Pancreas (tissue), 10 donors: ENCODE data around the gene OR8H2. TPM values are rescaled to one million over a fixed set of nuclear protein-coding genes. Genes with fewer than 3 reads are reported as not detected.
A peak's percentile ranks its signal among the peaks of the same experiment; 100 is the strongest.
"Not testable (repeated sequence)": the region's sequence is repeated elsewhere in the genome, so short reads cannot be mapped to it uniquely, and the experiment has no call there.

Experiments
- ATAC-seq, 4 donors: fragments of 200-7000 bp; cut with Tn5 transposase; one replicate each; pipeline versions ENCODE4 v1.8.0 to v1.9.1; 2020; ENCODE audit warnings: mild to moderate bottlenecking in 4 of 4, moderate library complexity in 4 of 4
- DNase-seq, 6 donors: peaks; one replicate each; pipeline ENCODE4 v3.0.0-alpha.2; 2020
- FAIRE-seq: peaks from 2 replicates; lab custom pipeline; 2012; peaks lifted over from hg19 to GRCh38; lab: Jason Lieb, UNC
- H3K27ac ChIP-seq, 4 donors: fragments of 200-600 bp; sonication (generic); 1 replicate in 3 of 4; 2 replicates in 1 of 4; pipeline versions ENCODE4 v1.5.0 to v1.8.0; 2020
- H3K27me3 ChIP-seq, 4 donors: fragments of 200-600 bp; one replicate each; pipeline ENCODE4 v1.8.0; 2021
- H3K36me3 ChIP-seq, 3 donors: fragments of 200-600 bp; sonication (generic) in 1 of 3; one replicate each; pipeline versions ENCODE4 v1.5.0 to v1.8.0; 2020 to 2021
- H3K4me1 ChIP-seq, 3 donors: fragments of 200-600 bp; one replicate each; pipeline ENCODE4 v1.8.0; 2021
- H3K4me3 ChIP-seq, 4 donors: fragments of 200-600 bp; sonication (generic) in 2 of 4; one replicate each; pipeline versions ENCODE4 v1.5.0 to v1.8.0; 2020 to 2021
- H3K9me3 ChIP-seq, 4 donors: fragments of 200-600 bp; one replicate each; pipeline ENCODE4 v1.8.0; 2021
- CTCF ChIP-seq, 4 donors: fragments of 200-600 bp; sonication (generic) in 3 of 4; IDR thresholded peaks; one replicate each; pipeline versions ENCODE4 v1.5.0 to v1.8.0; 2021; ENCODE audit warnings: antibody characterized with exemption in 4 of 4
- WGBS, 2 donors: extraction: QIAGEN DNeasy Blood & Tissue Kit; methylation state at CpG; one replicate each; pipeline ENCODE4 v1.1.7; 2013; 5-methylcytosine and 5-hydroxymethylcytosine counted together
- intact Hi-C, 3 donors: fragments of 100-400 bp; cut with DNase I; formaldehyde crosslinking; loops; one replicate each; pipeline versions ENCODE4 v1.11.1 to v1.14.2; 2022
- polyA plus RNA-seq, 2 donors: library from polyadenylated mRNA; stranded (reverse); fragments of 200-250 nt; gene quantifications; one replicate each; pipeline ENCODE4 v1.2.3, GENCODE V29; 2013
- total RNA-seq, 6 donors: library from RNA; stranded (reverse); fragmentation: NEBNext Ultra II Directional in 4 of 6; extraction: Animal tissue kit (Norgen Biotek cat#: 25700) in 4 of 6; gene quantifications; one replicate each; pipeline versions ENCODE4 v1.2.1 to v1.2.4, GENCODE V29; 2021 to 2023
- donor health status: healthy with polysubstance abuse.
- donor health status: DM: no; HTN: no; CAD: no; lungs with moderate emphysema.
- donor health status: DM: no; HTN: no; CAD: no.
- donor health status: control.
- donor health status: control.
- donor health status: Bipolar disorder and iron deficiency.
- donor health status: DM: yes; HTN: yes; CAD: no.
- donor health status: DM: no; HTN: no; CAD: no.
- donor health status: DM: no; HTN: no; CAD: no.
- donor health status: DM: yes; HTN: yes; CAD: no.

The OR8H2 gene
- total and polyA plus RNA-seq, 8 donors, result not detected

GRCh38 chr11:56093008-56093407 lies 10.5 kb upstream of the OR8H2 start, which contains the start of gene OR8I2:
Gene OR8I2, plus strand, starts transcription at chr11:56093308. Its CDS starts 0 bp downstream, at chr11:56093308.
- no peaks in the 10 kb centered on the region for H3K4me1 ChIP-seq
- no peak within 1 kb of the TSS for H3K27ac ChIP-seq
- H3K4me3 ChIP-seq, result no peak within 1 kb of the TSS
- no peaks in the 10 kb centered on the region for H3K36me3 ChIP-seq
- no peak for DNase-seq
- H3K27me3 ChIP-seq, result no peaks in the 10 kb centered on the region
- 68 to 70% methylated on average over 3 of the region's 3 CpGs for WGBS, 2 donors
- no peak for ATAC-seq
- no peak for TF ChIP-seq CTCF (IDR thresholded peaks at IDR 0.05)
- no peaks in the 10 kb centered on the region for H3K9me3 ChIP-seq
- intact Hi-C loops, result no loop called here
- FAIRE-seq, result no peak

GRCh38 chr11:56122073-56122472 lies 18.6 kb downstream of the OR8H2 start, which contains the start of gene OR8H3:
Gene OR8H3, plus strand, starts transcription at chr11:56122373. Its CDS starts 0 bp downstream, at chr11:56122373.
- H3K4me1 ChIP-seq, result no peaks in the 10 kb centered on the region
- 59 to 78% methylated on average over 6 of the region's 6 CpGs for WGBS, 2 donors
- no peak within 1 kb of the TSS for H3K4me3 ChIP-seq
- H3K27ac ChIP-seq, result no peak within 1 kb of the TSS
- ATAC-seq, result no peak
- DNase-seq, result no peak
- no peak for TF ChIP-seq CTCF (IDR thresholded peaks at IDR 0.05)
- intact Hi-C loops, result no loop called here
- H3K27me3 ChIP-seq, result no peaks in the 10 kb centered on the region
- H3K36me3 ChIP-seq, result no peaks in the 10 kb centered on the region
- no peaks in the 10 kb centered on the region for H3K9me3 ChIP-seq
- FAIRE-seq, result no peak

DNA sequence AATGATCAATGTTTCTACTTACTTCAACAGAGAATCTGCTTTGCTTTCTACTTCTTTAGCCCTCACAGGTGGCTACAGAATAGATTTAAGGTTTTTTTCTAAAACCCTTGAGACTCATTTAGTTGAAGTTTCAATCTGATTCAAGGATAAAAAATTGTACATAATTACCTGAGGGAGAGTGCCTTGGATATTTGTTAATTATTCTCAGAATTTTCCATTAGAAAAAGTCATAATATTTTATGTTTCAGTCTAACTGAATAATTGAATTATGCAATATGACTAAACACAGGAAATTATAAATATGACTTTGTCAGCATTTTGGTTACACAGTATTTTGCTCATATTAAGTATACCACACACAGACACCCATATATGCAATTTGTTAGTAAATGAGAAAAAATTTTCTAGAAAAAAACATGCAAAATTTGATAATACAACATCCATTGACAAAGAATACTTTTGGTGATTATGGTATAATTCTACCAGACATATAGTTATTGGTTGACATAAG lies 36.7 kb downstream of the OR8H2 start, which contains the start of gene OR8J3:
Gene OR8J3, minus strand, starts transcription at position 51 of the 511 bp plus-strand sequence. CDS start 2,483 bp downstream, outside the sequence.
- ATAC-seq (no peak), FAIRE-seq (no peak)

GRCh38 chr11:56143681-56144080 lies 40.2 kb downstream of the OR8H2 start:
- not testable (repeated sequence) for FAIRE-seq, H3K27ac ChIP-seq

More for the DNA sequence above, 36.7 kb downstream of the OR8H2 start, which contains the start of gene OR8J3:
- intact Hi-C loops, result no loop called here
- no peaks in the 10 kb centered on the region for H3K27me3 ChIP-seq
- no peak for TF ChIP-seq CTCF (IDR thresholded peaks at IDR 0.05)
- H3K4me1 ChIP-seq, result no peaks in the 10 kb centered on the region
- no peaks in the 10 kb centered on the region for H3K9me3 ChIP-seq
- no peak within 1 kb of the TSS for H3K4me3 ChIP-seq
- no peak for DNase-seq
- H3K27ac ChIP-seq, result no peak within 1 kb of the TSS
- no peaks in the 10 kb centered on the region for H3K36me3 ChIP-seq

GRCh38 chr11:56151376-56151775 lies 47.9 kb downstream of the OR8H2 start:
- Histone ChIP-seq H3K27me3 (no peaks in the 10 kb centered on the region), H3K27ac (no peak overlapping the region), H3K4me3 (no peak overlapping the region), H3K4me1 (no peaks in the 10 kb centered on the region), H3K9me3 (no peaks in the 10 kb centered on the region), H3K36me3 (no peaks in the 10 kb centered on the region)
- ATAC-seq (no peak), DNase-seq (no peak), FAIRE-seq (no peak)
- no peak for TF ChIP-seq CTCF (IDR thresholded peaks at IDR 0.05)
- intact Hi-C loops, result no loop called here
- 54 to 67% methylated on average over 1 of the region's 1 CpG for WGBS, 2 donors

More at GRCh38 chr11:56143681-56144080, 40.2 kb downstream of the OR8H2 start:
- H3K9me3 ChIP-seq, ATAC-seq, intact Hi-C loops, H3K27me3 ChIP-seq, H3K4me3 ChIP-seq, H3K4me1 ChIP-seq, H3K36me3 ChIP-seq: not testable (repeated sequence)
- WGBS, 2 donors, result 89 to 90% methylated on average over 22 to 28 of the region's 30 CpGs
- peak in 1 of 6 donors; percentile 40 for DNase-seq
